ENCODE measurements around the gene SLC22A14. TPM values are rescaled to one million over a fixed set of nuclear protein-coding genes. Genes with fewer than 3 reads are reported as not detected.

The SLC22A14 gene
- total and polyA plus RNA-seq, 2 donors (not counting 1 experiment from before 2014, with no cell fraction given): not detected

DNA sequence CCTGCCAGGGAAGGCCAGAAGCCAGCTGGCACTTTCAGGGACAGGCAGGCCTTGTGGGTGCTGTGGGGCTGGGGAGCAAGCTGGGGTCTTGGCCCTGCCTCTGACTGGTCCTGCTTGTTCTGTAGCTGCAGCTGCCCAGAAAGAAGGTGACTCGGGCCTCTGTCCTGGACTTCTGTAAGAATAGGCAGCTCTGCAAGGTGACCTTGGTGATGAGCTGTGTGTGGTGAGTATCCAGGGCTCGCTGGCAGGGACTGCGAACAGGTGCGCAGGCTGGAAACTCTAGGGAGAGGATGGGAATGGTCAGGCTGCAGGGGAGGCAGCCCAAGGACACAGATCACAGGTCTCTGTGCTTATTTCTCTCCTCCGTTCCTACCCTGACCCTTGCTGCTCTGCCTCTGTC lies 31.2 kb downstream of the SLC22A14 start:
- Histone ChIP-seq H3K27me3 (replicated peaks in 1 of 4; ENCODE audit: control extremely low read depth in 1 of 4, control insufficient read depth in 3 of 4, insufficient read depth in 4 of 4, low read length in 3 of 4) (no peaks in the 10 kb centered on the region), H3K4me3 (ENCODE audit: control extremely low read depth in 1 of 5, extremely low read depth in 1 of 5, insufficient read depth in 1 of 5, low read depth in 2 of 5, low read length in 4 of 5) (no peak overlapping the region), H3K9me3 (ENCODE audit: control extremely low read depth in 1 of 3, control insufficient read depth in 2 of 3, insufficient read depth in 1 of 3, low read length in 2 of 3) (no peaks in the 10 kb centered on the region), H3K27ac (ENCODE audit: low read length in 2 of 2) (no peak overlapping the region), H3K36me3 (replicated peaks in 1 of 2; ENCODE audit: control extremely low read depth in 1 of 2, control insufficient read depth in 1 of 2, extremely low read depth in 1 of 2, insufficient read depth in 2 of 2, low read length in 1 of 2) (no peaks in the 10 kb centered on the region), H3K4me1 (ENCODE audit: control insufficient read depth in 2 of 2, insufficient read depth in 2 of 2, low read length in 2 of 2) (no peaks in the 10 kb centered on the region), H2AFZ (ENCODE audit: insufficient read depth, low read depth, low read length, poor library complexity, severe bottlenecking) (no peak overlapping the region), H3K79me2 (ENCODE audit: control insufficient read depth, insufficient read depth, low read length) (no peaks in the 10 kb centered on the region), H3K4me2 (replicated peaks; ENCODE audit: low read depth, low read length, poor library complexity, severe bottlenecking) (no peak overlapping the region), H3K9ac (ENCODE audit: low read length) (no peak overlapping the region), H4K20me1 (ENCODE audit: control insufficient read depth, insufficient read depth, low read length, poor library complexity, severe bottlenecking) (no peaks in the 10 kb centered on the region)
- TF ChIP-seq CTCF (IDR thresholded peaks at IDR 0.05): no peak
- TF ChIP-seq EZH2 (IDR thresholded peaks at IDR 0.05; ENCODE audit: borderline replicate concordance, insufficient read depth, low read depth, low read length, poor library complexity, severe bottlenecking): no peak
- DNase-seq (no peak), ATAC-seq (ENCODE audit: low read depth) (no peak)
- whole genome bisulfite sequencing (ENCODE audit: insufficient coverage): 93% methylated on average over 4 of the region's 5 CpGs
- CTCF ChIA-PET: no interaction called here
- H3K27me3 Mint-ChIP-seq: peaks cover 17% of the 10 kb centered on the region
- no peak overlapping the region for H3K4me3 Mint-ChIP-seq
- H3K9me3 Mint-ChIP-seq (ENCODE audit: insufficient read depth): no peaks in the 10 kb centered on the region
- intact Hi-C loops (cut with micrococcal nuclease): no loop called here
- POLR2A ChIA-PET: no interaction called here
- no peaks in the 10 kb centered on the region for H3K4me1 Mint-ChIP-seq
- no peak overlapping the region for H3K27ac Mint-ChIP-seq

- Histone ChIP-seq H3K36me3 (replicated peaks in 1 of 2; ENCODE audit: control extremely low read depth in 1 of 2, control insufficient read depth in 1 of 2, extremely low read depth in 1 of 2, insufficient read depth in 2 of 2, low read length in 1 of 2) (no peaks in the 10 kb centered on the region), H3K27ac (ENCODE audit: low read length in 2 of 2) (no peak overlapping the region), H3K4me2 (replicated peaks; ENCODE audit: low read depth, low read length, poor library complexity, severe bottlenecking) (no peak overlapping the region), H3K4me3 (ENCODE audit: control extremely low read depth in 1 of 5, extremely low read depth in 1 of 5, insufficient read depth in 1 of 5, low read depth in 2 of 5, low read length in 4 of 5) (no peak overlapping the region), H3K4me1 (ENCODE audit: control insufficient read depth in 2 of 2, insufficient read depth in 2 of 2, low read length in 2 of 2) (no peaks in the 10 kb centered on the region), H4K20me1 (ENCODE audit: control insufficient read depth, insufficient read depth, low read length, poor library complexity, severe bottlenecking) (no peaks in the 10 kb centered on the region), H3K9ac (ENCODE audit: low read length) (no peak overlapping the region), H3K79me2 (ENCODE audit: control insufficient read depth, insufficient read depth, low read length) (no peaks in the 10 kb centered on the region), H3K9me3 (ENCODE audit: control extremely low read depth in 1 of 3, control insufficient read depth in 2 of 3, insufficient read depth in 1 of 3, low read length in 2 of 3) (no peaks in the 10 kb centered on the region), H2AFZ (ENCODE audit: insufficient read depth, low read depth, low read length, poor library complexity, severe bottlenecking) (no peak overlapping the region), H3K27me3 (replicated peaks in 1 of 4; ENCODE audit: control extremely low read depth in 1 of 4, control insufficient read depth in 3 of 4, insufficient read depth in 4 of 4, low read length in 3 of 4) (no peaks in the 10 kb centered on the region)
- H3K4me1 Mint-ChIP-seq: no peaks in the 10 kb centered on the region
- ATAC-seq (ENCODE audit: low read depth) (no peak), DNase-seq (no peak)
- POLR2A ChIA-PET: no interaction called here
- H3K9me3 Mint-ChIP-seq (ENCODE audit: insufficient read depth): no peaks in the 10 kb centered on the region
- WGBS (ENCODE audit: insufficient coverage): 64% methylated on average over 11 of the region's 11 CpGs
- TF ChIP-seq EZH2 (IDR thresholded peaks at IDR 0.05; ENCODE audit: borderline replicate concordance, insufficient read depth, low read depth, low read length, poor library complexity, severe bottlenecking) (no peak), CTCF (IDR thresholded peaks at IDR 0.05) (no peak)
- H3K4me3 Mint-ChIP-seq: no peak overlapping the region
- peaks cover 14% of the 10 kb centered on the region for H3K27me3 Mint-ChIP-seq
- H3K27ac Mint-ChIP-seq: no peak overlapping the region
- CTCF ChIA-PET: no interaction called here
- intact Hi-C loops (cut with micrococcal nuclease): no loop called here
Measured at GRCh38 chr3:38313695-38314094, 31.6 kb downstream of the SLC22A14 start.
